IMR-90 (cell line): ENCODE data around the gene SIPA1L3.

Experiments
- CTCF ChIP-seq: conservative IDR thresholded peaks from 2 replicates; pipeline ENCODE4 v1.5.1; 2012; ENCODE audit warnings: mild to moderate bottlenecking, low read depth, low read length, improper control_type of control experiment
- FOS ChIP-seq: fragments of 150-350 bp; IDR thresholded peaks from 2 replicates; pipeline ENCODE4 v1.6.1; 2016; ENCODE audit warnings: low read depth, low read length
- POLR2A ChIP-seq: IDR thresholded peaks from 2 replicates; pipeline ENCODE4 v1.6.1; 2012; ENCODE audit warnings: mild to moderate bottlenecking, low read depth, low read length
- RAD21 ChIP-seq: IDR thresholded peaks from 2 replicates; pipeline ENCODE4 v1.6.1; 2012; ENCODE audit warnings: low read length, improper control_type of control experiment
- RFX5 ChIP-seq: IDR thresholded peaks from 2 replicates; pipeline ENCODE4 v1.8.0; 2012; ENCODE audit warnings: low read depth, mild to moderate bottlenecking, low read length, moderate library complexity
- USF2 ChIP-seq: fragments of 150-350 bp; IDR thresholded peaks from 2 replicates; pipeline ENCODE4 v1.6.1; 2017; ENCODE audit warnings: mild to moderate bottlenecking, antibody characterized with exemption, low read length, low read depth

- TF ChIP-seq POLR2A (no peak), CTCF (no peak), RFX5 (no peak), USF2 (no peak), RAD21 (no peak), FOS (no peak)
These were observed 341.4 kb downstream of the SIPA1L3 start for GRCh38 chr19:38248421-38248820.
